Lower leg skin (tissue), 4 donors: ENCODE results near the gene HTR6. TPM values are rescaled to one million over a fixed set of nuclear protein-coding genes. Genes with fewer than 3 reads are reported as not detected.

Experiments used
- DNase-seq, 2 donors: peaks; one replicate each; pipeline ENCODE4 v3.0.0-alpha.2; 2019; ENCODE audit warnings: low spot score in 2 of 2
- H3K4me3 ChIP-seq: fragments of 200-600 bp; sonication (generic); 2 replicates; pipeline ENCODE4 v1.5.1; 2017; ENCODE audit warnings: mild to moderate bottlenecking, low read depth; ENCODE audit not compliant: poor library complexity, severe bottlenecking
- CTCF ChIP-seq, 3 donors: fragments of 450-650 bp; IDR thresholded peaks; one replicate each; pipeline ENCODE4 v1.5.1; 2016; ENCODE audit warnings: antibody characterized with exemption in 3 of 3, mild to moderate bottlenecking in 3 of 3, moderate library complexity in 2 of 3
- POLR2A ChIP-seq, 2 donors: fragments of 450-650 bp; IDR thresholded peaks; one replicate each; pipeline ENCODE4 v1.6.1; 2016 to 2017; ENCODE audit warnings: antibody characterized with exemption in 2 of 2, mild to moderate bottlenecking in 1 of 2, moderate library complexity in 1 of 2
- WGBS, 2 donors: methylation state at CpG; one replicate each; pipeline ENCODE4 v1.1.5; 2018; 5-methylcytosine and 5-hydroxymethylcytosine counted together
- intact Hi-C: fragments of 100-400 bp; cut with DNase I; formaldehyde crosslinking; loops from one replicate; pipeline ENCODE4 v1.15.0; 2023; ENCODE audit warnings: low total_unique reads
- total RNA-seq, 4 donors: library from RNA; depleted of rRNA; stranded (reverse); fragments of >200 nt; gene quantifications; one replicate each; pipeline ENCODE4 v1.1.0, GENCODE V29; 2016

Gene HTR6
- total RNA-seq, 4 donors from 2014 or later = 0.16 TPM; not detected in 3

- DNase-seq = peak; percentile 59 to 93
- intact Hi-C loops = no loop called here
- H3K4me3 ChIP-seq = no peak overlapping the region
- WGBS, 2 donors = 11 to 12% methylated on average over 13 of the region's 13 CpGs
- TF ChIP-seq CTCF (IDR thresholded peaks at IDR 0.05) (no peak), POLR2A (IDR thresholded peaks at IDR 0.05) (no peak)
Observed at GRCh38 chr1:19676438-19676922, 11.8 kb downstream of the HTR6 start.

- 63 to 75% methylated on average over 9 to 11 of the region's 11 CpGs for WGBS, 2 donors
- no peak overlapping the region for H3K4me3 ChIP-seq
- intact Hi-C loops = no loop called here
- no peak for DNase-seq
- TF ChIP-seq CTCF (IDR thresholded peaks at IDR 0.05) = no peak
- TF ChIP-seq POLR2A (IDR thresholded peaks at IDR 0.05) = no peak
Observed at GRCh38 chr1:19678493-19678892, 13.8 kb downstream of the HTR6 start.

GRCh38 chr1:19678931-19679453 lies 14.3 kb downstream of the HTR6 start:
- H3K4me3 ChIP-seq = no peak overlapping the region
- intact Hi-C loops = no loop called here
- TF ChIP-seq POLR2A (IDR thresholded peaks at IDR 0.05) (no peak), CTCF (IDR thresholded peaks at IDR 0.05) (no peak)
- 92 to 94% methylated on average over 34 of the region's 34 CpGs for WGBS, 2 donors
- no peak for DNase-seq

GRCh38 chr1:19679691-19680090 lies 15.0 kb downstream of the HTR6 start:
- no peak overlapping the region for H3K4me3 ChIP-seq
- intact Hi-C loops = no loop called here
- no peak for DNase-seq
- 81 to 85% methylated on average over 4 of the region's 4 CpGs for WGBS, 2 donors
- no peak for TF ChIP-seq POLR2A (IDR thresholded peaks at IDR 0.05)
- TF ChIP-seq CTCF (IDR thresholded peaks at IDR 0.05) = no peak

GRCh38 chr1:19680644-19681043 lies 16.0 kb downstream of the HTR6 start:
- no peak for DNase-seq
- no peak for TF ChIP-seq CTCF (IDR thresholded peaks at IDR 0.05)
- no peak for TF ChIP-seq POLR2A (IDR thresholded peaks at IDR 0.05)
- WGBS, 2 donors = 82 to 87% methylated on average over 7 of the region's 7 CpGs
- H3K4me3 ChIP-seq = no peak overlapping the region
- intact Hi-C loops = no loop called here

- 59 to 71% methylated on average over 3 of the region's 3 CpGs for WGBS, 2 donors
- intact Hi-C loops = no loop called here
- no peak for DNase-seq
- no peak for TF ChIP-seq POLR2A (IDR thresholded peaks at IDR 0.05)
- no peak for TF ChIP-seq CTCF (IDR thresholded peaks at IDR 0.05)
- no peak overlapping the region for H3K4me3 ChIP-seq
Observed at GRCh38 chr1:19682257-19682656, 17.6 kb downstream of the HTR6 start.
